ENCODE results near the gene PTPRN2.
"Not testable (repeated sequence)": the region's sequence is repeated elsewhere in the genome, so short reads cannot be mapped to it uniquely, and the experiment has no call there.

PTPRN2 gene

GRCh38 chr7:158430308-158431034, 157.2 kb downstream of the PTPRN2 start:
- TF ChIP-seq CTCF (IDR thresholded peaks at IDR 0.05), result no peak
- H3K27ac ChIP-seq, result no peak overlapping the region

DNA sequence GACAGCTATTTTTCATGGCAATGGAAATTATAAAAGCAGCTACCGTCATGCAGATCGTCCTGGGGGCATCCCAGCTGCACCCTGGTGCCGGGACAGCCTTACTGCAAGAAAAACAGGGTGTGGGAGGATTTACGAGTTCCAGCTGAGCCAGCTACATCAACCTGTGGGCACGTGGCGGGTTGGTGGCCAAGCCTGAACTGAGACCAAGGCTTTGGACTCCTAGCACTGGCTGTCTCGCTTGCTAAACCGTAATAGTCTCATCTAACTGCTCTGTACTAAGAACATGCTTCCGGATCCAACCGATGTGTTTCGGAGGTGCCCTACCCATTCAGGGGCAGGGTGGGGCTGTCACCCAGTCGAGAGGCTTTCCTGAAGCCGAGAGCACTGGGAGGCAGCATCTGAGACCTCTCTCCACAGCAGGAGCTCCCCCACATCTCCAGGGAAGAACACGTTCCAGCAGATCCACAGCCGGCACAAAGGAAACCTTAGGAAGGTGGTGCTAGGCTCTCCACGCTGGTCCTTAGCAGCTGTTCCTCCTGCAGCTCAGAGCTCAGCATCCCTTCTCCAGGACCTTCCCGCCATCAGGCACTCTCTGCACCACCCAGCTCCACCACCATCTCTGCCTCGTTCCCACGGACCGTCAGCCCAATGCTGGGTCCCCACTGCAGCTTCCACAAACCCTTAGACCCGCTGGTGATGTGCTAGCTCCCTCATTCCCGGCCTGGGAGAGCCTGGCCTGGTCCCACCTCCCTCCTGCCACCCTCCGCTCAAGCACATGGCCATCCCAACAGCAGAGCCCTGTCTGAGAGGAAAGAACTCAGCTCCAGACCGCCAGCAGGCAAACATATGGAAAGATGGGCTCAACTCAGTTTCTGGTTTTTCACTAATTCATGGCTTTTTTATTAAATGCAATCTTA, 158.5 kb downstream of the PTPRN2 start:
- no peak for TF ChIP-seq CTCF (IDR thresholded peaks at IDR 0.05)
- TF ChIP-seq ZFX (IDR thresholded peaks at IDR 0.05; ENCODE audit: borderline replicate concordance), result no peak
- H3K27ac ChIP-seq, result no peak overlapping the region

GRCh38 chr7:158428131-158428836, 159.3 kb downstream of the PTPRN2 start:
- H3K27ac ChIP-seq, result no peak overlapping the region
- TF ChIP-seq CTCF (IDR thresholded peaks at IDR 0.05), result no peak
- TF ChIP-seq ZFX (IDR thresholded peaks at IDR 0.05; ENCODE audit: borderline replicate concordance), result no peak

DNA sequence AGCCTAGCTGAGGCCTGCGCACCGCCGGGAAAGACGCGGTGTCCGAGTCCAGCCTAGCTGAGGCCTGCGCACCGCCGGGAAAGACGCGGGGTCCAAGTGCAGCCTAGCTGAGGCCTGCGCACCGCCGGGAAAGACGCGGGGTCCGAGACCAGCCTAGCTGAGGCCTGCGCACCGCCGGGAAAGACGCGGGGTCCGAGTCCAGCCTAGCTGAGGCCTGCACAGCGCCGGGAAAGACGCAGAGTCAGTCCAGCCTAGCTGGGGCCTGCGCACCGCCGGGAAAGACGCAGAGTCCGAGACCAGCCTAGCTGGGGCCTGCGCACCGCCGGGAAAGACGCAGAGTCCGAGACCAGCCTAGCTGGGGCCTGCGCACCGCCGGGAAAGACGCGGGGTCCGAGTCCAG, 161.9 kb downstream of the PTPRN2 start:
- H3K27ac ChIP-seq, result not testable (repeated sequence)

DNA sequence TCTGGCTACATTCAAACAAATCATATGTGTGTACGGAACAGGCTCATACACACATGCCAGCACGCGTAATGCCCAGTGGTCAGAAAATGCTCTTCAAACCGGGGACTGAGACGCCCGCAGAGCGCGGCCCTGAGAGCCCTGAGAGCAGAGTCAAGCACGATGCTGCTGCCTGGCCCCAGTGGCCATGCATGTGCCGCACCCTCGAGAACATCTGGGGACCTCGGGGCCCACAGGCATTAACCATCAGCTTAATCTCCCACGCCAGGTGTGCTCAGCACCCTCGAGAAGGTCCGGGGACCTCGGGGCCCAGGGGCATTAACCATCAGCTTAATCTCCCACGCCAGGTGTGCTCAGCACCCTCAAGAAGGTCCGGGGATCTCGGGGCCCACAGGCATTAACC, 163.1 kb downstream of the PTPRN2 start:
- no peak overlapping the region for H3K27ac ChIP-seq

GRCh38 chr7:158424011-158424410, 163.6 kb downstream of the PTPRN2 start:
- no peak overlapping the region for H3K27ac ChIP-seq
- no peak for TF ChIP-seq CTCF (IDR thresholded peaks at IDR 0.05)
- no peak for TF ChIP-seq ZFX (IDR thresholded peaks at IDR 0.05; ENCODE audit: borderline replicate concordance)

More for the DNA sequence above, 163.1 kb downstream of the PTPRN2 start:
- TF ChIP-seq ZFX (IDR thresholded peaks at IDR 0.05; ENCODE audit: borderline replicate concordance) (no peak), CTCF (IDR thresholded peaks at IDR 0.05) (no peak)

DNA sequence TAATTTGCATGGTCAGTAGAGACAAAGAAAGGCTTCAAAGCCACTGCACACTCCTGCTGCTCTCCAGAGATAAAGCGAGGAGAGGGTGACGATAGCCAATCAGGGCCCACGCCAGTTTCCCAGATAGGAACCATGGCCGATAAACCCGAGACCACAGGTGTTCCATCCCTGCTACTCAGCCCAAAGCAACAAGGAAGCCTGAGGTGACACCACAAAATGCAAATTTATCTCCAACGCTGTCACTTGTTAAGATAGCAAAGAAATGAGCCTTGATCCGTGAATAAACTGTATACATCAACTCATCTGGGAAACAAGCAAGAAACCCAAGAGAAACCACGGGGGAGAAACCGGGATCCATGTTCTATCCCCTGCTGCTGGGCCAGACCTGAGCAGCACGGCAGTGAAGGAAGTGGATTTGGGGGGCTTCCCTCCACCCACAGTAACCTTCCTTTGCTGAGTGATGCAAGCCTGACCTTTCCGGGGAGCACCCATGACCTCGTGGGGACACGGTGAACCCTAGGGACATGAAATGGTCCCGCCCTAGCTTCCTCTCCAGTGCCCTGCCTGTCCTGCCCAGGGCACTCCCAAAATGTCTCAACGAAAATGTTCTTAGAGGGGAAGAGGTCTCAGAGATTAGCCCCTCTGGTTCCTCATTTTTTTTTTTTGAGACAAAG, 164.6 kb downstream of the PTPRN2 start:
- no peak for TF ChIP-seq CTCF (IDR thresholded peaks at IDR 0.05)
- no peak overlapping the region for H3K27ac ChIP-seq
